HEK293T (cell line): ENCODE measurements around the gene ATP23.

Experiments used
- CTCF ChIA-PET: fragments of 350-600 bp; formaldehyde crosslinking; extraction: SDS; loops from one replicate; lab custom pipeline; 2021; ENCODE audit warnings: antibody characterized with exemption, inconsistent platforms; lab: Yijun Ruan, JAX
- POLR2A ChIA-PET: fragments of 350-600 bp; formaldehyde crosslinking; extraction: SDS; loops from one replicate; lab custom pipeline; 2020; ENCODE audit warnings: antibody characterized with exemption, inconsistent platforms; lab: Yijun Ruan, JAX
- DNase-seq: peaks from one replicate; pipeline ENCODE4 v3.0.0; 2012; ENCODE audit warnings: mixed read lengths; ENCODE audit errors: extremely low spot score
- ARNT ChIP-seq: fragments of 450-650 bp; IDR thresholded peaks from 2 replicates; pipeline ENCODE4 v1.6.1; 2017; ENCODE audit warnings: mild to moderate bottlenecking
- BHLHE40 ChIP-seq: fragments of 450-650 bp; IDR thresholded peaks from 2 replicates; pipeline ENCODE4 v1.6.1; 2016; ENCODE audit warnings: mild to moderate bottlenecking, moderate library complexity, borderline replicate concordance
- CTBP1 ChIP-seq: fragments of 450-650 bp; IDR thresholded peaks from 2 replicates; pipeline ENCODE4 v1.6.1; 2016; ENCODE audit warnings: borderline replicate concordance
- ELF4 ChIP-seq: fragments of 450-650 bp; IDR thresholded peaks from 2 replicates; pipeline ENCODE4 v1.6.1; 2017; ENCODE audit warnings: antibody characterized with exemption
- FOXA1 ChIP-seq: fragments of 450-650 bp; IDR thresholded peaks from 2 replicates; pipeline ENCODE4 v1.6.1; 2016; ENCODE audit warnings: mild to moderate bottlenecking
- FOXK2 ChIP-seq: fragments of 450-650 bp; IDR thresholded peaks from 2 replicates; pipeline ENCODE4 v1.6.1; 2016; ENCODE audit warnings: mild to moderate bottlenecking
- FOXM1 ChIP-seq: fragments of 450-650 bp; IDR thresholded peaks from 2 replicates; pipeline ENCODE4 v1.6.1; 2017; ENCODE audit warnings: mild to moderate bottlenecking, borderline replicate concordance
- HDGF ChIP-seq: fragments of 450-650 bp; IDR thresholded peaks from 2 replicates; pipeline ENCODE4 v1.6.1; 2017; ENCODE audit warnings: antibody characterized with exemption, borderline replicate concordance
- L3MBTL2 ChIP-seq: fragments of 450-650 bp; conservative IDR thresholded peaks from 2 replicates; pipeline ENCODE4 v1.6.1; 2016; ENCODE audit warnings: mild to moderate bottlenecking
- LEF1 ChIP-seq: fragments of 450-650 bp; IDR thresholded peaks from 2 replicates; pipeline ENCODE4 v1.6.1; 2017; ENCODE audit warnings: mild to moderate bottlenecking, borderline replicate concordance
- NFRKB ChIP-seq: fragments of 450-650 bp; IDR thresholded peaks from 2 replicates; pipeline ENCODE4 v1.6.1; 2016; ENCODE audit warnings: mild to moderate bottlenecking, moderate library complexity
- SP1 ChIP-seq: fragments of 450-650 bp; IDR thresholded peaks from 2 replicates; pipeline ENCODE4 v1.6.1; 2017
- SUZ12 ChIP-seq: fragments of 450-650 bp; IDR thresholded peaks from 2 replicates; pipeline ENCODE4 v1.6.1; 2016; ENCODE audit warnings: mild to moderate bottlenecking
- TARDBP ChIP-seq: fragments of 450-650 bp; IDR thresholded peaks from 2 replicates; pipeline ENCODE4 v1.6.1; 2016
- ZNF384 ChIP-seq: fragments of 450-650 bp; IDR thresholded peaks from 2 replicates; pipeline ENCODE4 v1.6.1; 2016
- TF ChIP-seq, protein P1 (sequence below): fragments of 450-650 bp; IDR thresholded peaks from 2 replicates; pipeline ENCODE4 v1.6.1; 2016

Gene ATP23

DNA sequence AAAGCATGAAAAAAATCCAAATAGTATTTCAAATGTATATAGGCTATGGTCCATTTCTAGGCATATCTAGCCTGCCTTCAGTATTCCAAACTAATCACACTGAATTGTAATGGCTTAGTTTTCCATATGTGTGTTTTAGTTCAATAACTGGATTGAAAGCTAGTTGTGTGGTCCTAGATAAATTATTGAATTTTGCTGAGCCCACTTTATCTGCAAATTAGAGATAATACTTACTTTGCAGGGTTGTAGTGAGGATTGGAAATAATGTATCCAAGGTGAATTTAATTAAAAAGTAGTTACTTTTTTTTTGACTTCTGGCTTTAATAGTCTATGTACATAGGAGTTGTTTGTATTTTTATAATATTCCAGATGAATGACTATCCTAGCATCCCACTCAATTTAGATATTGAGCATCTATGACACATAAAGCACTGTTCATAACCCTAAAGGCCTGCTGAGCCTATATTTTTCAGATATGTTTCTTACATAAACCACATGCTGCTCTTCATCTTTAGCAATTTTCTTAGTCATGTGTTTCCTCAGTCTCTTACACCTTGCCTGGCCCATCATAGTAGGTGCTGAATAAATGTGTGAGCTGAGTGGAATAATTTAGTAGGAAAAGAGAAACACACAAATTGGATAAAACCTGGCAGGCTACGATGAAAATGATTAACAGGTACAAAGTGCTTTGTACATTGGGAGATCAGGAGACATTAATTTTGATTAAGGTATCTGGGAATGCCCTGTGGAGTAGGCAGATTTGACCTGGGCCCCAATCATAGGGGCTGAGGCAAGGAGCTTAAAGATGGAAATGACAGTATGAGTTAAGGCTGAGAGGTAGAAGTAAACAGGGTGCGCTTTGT is 1.1 kb upstream of the ATP23 start:
- CTCF ChIA-PET, result interaction anchor here (0.6 kb wide), 1 partner anchor 16 kb away, joined by 5 read pairs; no protein-coding TSS in a partner anchor
- TF ChIP-seq FOXK2 (no peak), ARNT (no peak), NFRKB (no peak)
- TF ChIP-seq, protein P1, sequence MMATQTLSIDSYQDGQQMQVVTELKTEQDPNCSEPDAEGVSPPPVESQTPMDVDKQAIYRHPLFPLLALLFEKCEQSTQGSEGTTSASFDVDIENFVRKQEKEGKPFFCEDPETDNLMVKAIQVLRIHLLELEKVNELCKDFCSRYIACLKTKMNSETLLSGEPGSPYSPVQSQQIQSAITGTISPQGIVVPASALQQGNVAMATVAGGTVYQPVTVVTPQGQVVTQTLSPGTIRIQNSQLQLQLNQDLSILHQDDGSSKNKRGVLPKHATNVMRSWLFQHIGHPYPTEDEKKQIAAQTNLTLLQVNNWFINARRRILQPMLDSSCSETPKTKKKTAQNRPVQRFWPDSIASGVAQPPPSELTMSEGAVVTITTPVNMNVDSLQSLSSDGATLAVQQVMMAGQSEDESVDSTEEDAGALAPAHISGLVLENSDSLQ, result no peak
- POLR2A ChIA-PET, result interaction anchor here (1.0 to 1.7 kb wide), 9 partner anchors 12 to 168 kb away, joined by 3 to 10 read pairs (median 4); partner anchors contain the start of genes EEF1AKMT3 and METTL1
- DNase-seq, result no peak

DNA sequence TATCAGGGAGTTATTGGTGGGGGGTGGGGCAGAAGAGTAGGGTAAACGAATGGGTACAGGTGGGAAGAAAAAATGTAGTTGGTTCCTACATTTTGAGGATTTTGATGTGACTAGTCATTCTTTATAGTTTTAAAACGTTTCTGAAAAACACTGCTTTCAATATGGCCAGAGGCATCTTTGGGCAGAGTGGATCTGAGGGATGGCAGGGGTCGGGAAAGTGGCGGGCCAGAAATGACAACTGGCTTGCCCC is 527 bp upstream of the ATP23 start:
- no peak for DNase-seq
- POLR2A ChIA-PET, result interaction anchor here (0.7 to 1.7 kb wide), 11 partner anchors 11 to 169 kb away, joined by 3 to 10 read pairs (median 4); partner anchors contain the start of genes EEF1AKMT3 and METTL1
- TF ChIP-seq ZNF384 (no peak), SP1 (no peak), FOXM1 (no peak), ELF4 (no peak), BHLHE40 (no peak)
- CTCF ChIA-PET, result interaction anchor here (0.6 kb wide), 1 partner anchor 16 kb away, joined by 5 read pairs; no protein-coding TSS in a partner anchor

DNA sequence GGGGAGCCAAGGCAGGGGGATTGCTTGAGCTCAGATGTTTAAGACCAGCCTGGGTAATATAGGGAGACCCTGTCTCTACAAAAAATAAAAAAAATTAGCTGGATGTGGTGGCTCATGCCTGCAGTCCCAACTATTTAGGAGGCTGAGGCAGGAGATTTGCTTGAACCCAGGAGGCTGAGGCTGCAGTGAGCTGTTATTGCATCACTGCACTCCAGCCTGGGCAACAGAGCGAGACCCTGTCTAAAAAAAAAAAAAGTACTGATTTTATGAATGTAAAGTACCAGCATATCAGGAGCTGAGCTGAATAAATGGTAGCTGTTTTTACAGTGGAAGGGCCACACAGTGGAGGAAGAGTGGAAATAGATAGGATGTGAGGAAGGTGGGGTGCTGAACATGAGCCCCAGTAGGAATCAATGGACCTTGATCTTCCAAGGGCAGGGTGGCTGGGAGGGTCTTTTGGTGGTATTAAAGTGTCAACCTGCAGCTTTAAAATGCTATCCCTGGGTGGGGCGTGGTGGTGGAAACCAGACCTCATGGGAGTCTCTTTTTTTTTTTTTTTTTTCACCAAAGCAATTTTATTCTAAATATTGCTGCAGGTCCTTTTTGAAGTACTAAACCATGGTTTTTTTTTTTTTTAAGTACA is 2.2 kb downstream of the ATP23 start:
- CTCF ChIA-PET, result interaction anchor here (0.6 kb wide), 1 partner anchor 9 kb away, joined by 4 read pairs; no protein-coding TSS in a partner anchor
- TF ChIP-seq FOXA1, result no peak
- TF ChIP-seq, protein P1, result no peak
- TF ChIP-seq ARNT, result no peak
- TF ChIP-seq CTBP1, result no peak
- TF ChIP-seq TARDBP, result no peak
- no peak for TF ChIP-seq L3MBTL2
- DNase-seq, result no peak
- POLR2A ChIA-PET, result no interaction called here

DNA sequence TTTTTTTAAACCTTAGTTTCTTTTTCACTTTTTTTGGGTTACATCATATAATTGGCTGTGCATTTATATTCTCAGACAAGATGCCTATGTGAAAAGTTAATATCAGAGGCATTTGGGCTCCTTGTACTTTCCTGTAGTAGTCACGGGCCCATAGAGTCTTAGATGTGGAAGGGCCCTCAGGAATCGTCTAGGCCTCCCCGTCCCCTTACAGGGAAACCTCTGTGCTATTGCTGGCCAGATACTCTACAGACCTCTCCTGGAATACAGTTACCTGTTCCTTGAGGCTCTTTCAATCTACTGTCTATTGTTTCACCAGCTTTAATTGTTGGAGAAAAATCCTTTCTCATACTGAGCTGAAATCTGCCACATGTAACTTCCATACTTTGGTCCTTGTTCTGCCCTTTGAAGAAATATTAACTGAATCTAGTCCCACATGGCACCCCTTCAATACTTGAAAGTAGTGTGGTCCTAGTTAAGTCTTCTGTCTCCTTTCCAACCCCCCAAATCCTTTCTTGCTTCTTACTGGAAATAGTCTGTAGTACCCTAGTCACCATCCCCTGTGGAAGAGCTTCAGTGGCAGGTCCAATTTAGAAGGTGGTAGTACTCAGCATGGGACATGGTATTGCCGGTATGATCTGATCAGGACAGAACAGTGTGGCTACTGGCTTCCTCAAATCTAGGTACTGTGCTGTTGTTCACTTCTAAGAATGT is 3.1 kb downstream of the ATP23 start:
- TF ChIP-seq TARDBP (no peak), LEF1 (no peak), NFRKB (no peak), HDGF (no peak)
- TF ChIP-seq, protein P1, result no peak
- ChIA-PET CTCF (no interaction called here), POLR2A (no interaction called here)
- DNase-seq, result no peak

DNA sequence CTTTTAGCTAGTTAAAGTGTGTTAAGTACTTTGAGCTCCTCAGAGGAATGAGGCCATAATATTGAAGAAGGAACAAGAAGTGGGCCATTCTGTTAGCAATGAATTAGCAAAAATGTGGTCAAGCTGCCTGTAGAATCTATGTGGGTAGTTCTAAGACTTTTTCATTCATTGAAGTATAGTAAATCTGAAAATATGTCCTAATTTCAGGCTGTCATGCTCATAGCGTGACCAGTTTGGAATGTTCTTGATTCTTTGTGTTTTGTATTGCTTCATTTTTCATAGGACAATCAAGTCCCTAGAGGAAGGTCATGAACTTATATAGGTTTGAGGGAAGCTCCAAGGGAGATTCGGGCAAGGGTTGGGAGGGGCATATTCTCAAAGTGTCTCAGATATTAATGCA is 11.4 kb downstream of the ATP23 start:
- CTCF ChIA-PET, result no interaction called here
- no peak for DNase-seq
- TF ChIP-seq CTBP1, result no peak
- no peak for TF ChIP-seq LEF1
- TF ChIP-seq SUZ12, result no peak
- no peak for TF ChIP-seq ZNF384
- no peak for TF ChIP-seq HDGF
- no peak for TF ChIP-seq L3MBTL2
- TF ChIP-seq SP1, result no peak
- TF ChIP-seq FOXM1, result no peak
- TF ChIP-seq FOXA1, result no peak
- TF ChIP-seq ARNT, result no peak
- no peak for TF ChIP-seq NFRKB
- POLR2A ChIA-PET, result interaction anchor here (2.2 kb wide), 1 partner anchor 11 kb away, joined by 10 read pairs; the partner anchor contains the start of gene ATP23

DNA sequence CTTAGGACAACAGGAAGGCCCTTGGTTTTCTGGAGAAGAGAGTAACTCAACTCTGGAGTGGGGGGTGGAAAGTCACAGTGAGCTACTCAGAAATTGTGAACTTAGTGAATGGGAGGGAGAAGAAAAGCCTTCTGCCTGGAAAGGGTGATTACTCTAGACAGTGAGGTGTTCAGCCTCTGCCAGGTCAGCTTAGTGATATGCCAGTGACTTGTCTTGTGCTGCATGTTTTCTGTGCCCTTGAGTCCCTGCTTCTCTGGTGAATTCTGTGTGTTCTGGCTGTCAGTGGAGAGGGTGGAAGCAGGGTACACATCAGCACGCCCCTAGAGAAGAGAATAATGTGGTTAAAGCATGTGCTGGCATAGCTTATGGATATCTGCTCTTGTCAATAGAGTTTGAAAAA is 13.4 kb downstream of the ATP23 start:
- ChIA-PET CTCF (no interaction called here), POLR2A (interaction anchor here (1.3 kb wide), 1 partner anchor 13 kb away, joined by 3 read pairs; the partner anchor contains the start of gene ATP23)
- TF ChIP-seq CTBP1 (no peak), FOXA1 (no peak), ARNT (no peak), L3MBTL2 (no peak), TARDBP (no peak), SP1 (no peak), FOXM1 (no peak), FOXK2 (no peak), HDGF (no peak), LEF1 (no peak), SUZ12 (no peak), ELF4 (no peak), NFRKB (no peak), ZNF384 (no peak)
- TF ChIP-seq, protein P1, result no peak
- no peak for DNase-seq
